HepG2 (cell line): ENCODE data around the gene BMPR1B. TPM values are rescaled to one million over a fixed set of nuclear protein-coding genes. Genes with fewer than 3 reads are reported as not detected.

Source experiments
- ATAC-seq: fragments of 200-7000 bp; cut with Tn5 transposase; 3 replicates; pipeline ENCODE4 v1.9.1; 2020; ENCODE audit warnings: mild to moderate bottlenecking, moderate library complexity
- BruUV-seq: library from RNA; stranded (reverse); fragments of 400-500 nt; replicated peaks from 2 replicates; lab custom pipeline; 2021; lab: Mats Ljungman, UMichigan
- CTCF ChIA-PET: fragments of 300-600 bp; formaldehyde crosslinking; extraction: SDS; loops from one replicate; lab custom pipeline; 2021; ENCODE audit warnings: low total read pairs, inconsistent platforms, low intra/inter-chr PET ratio; lab: Yijun Ruan, JAX
- POLR2A ChIA-PET: fragments of 350-600 bp; sonication (Branson Sonifier 250); formaldehyde crosslinking; loops from one replicate; lab custom pipeline; 2020; ENCODE audit warnings: antibody characterized with exemption, inconsistent platforms; lab: Yijun Ruan, JAX
- DNase-seq: peaks from one replicate; pipeline ENCODE4 v3.0.0-alpha.2; 2015; ENCODE audit warnings: low spot score
- FAIRE-seq: peaks from 3 replicates; lab custom pipeline; 2011; peaks lifted over from hg19 to GRCh38; lab: Jason Lieb, UNC
- H2AFZ ChIP-seq: one replicate; pipeline ENCODE4 v1.6.1; 2011; ENCODE audit warnings: low read length, inconsistent platforms
- H3K27ac ChIP-seq: fragments of 300-600 bp; 3 replicates; pipeline ENCODE4 v1.8.0; 2011; ENCODE audit warnings: mixed run types, mild to moderate bottlenecking, mixed read lengths, low read length, inconsistent platforms; ENCODE audit not compliant: insufficient read depth; ENCODE audit errors: extremely low read length
- H3K27me3 ChIP-seq, 2 experiments: fragments of 200-600 bp in 1 of 2; 2 replicates in 1 of 2; 3 replicates in 1 of 2; pipeline versions ENCODE4 v1.6.0 to v1.8.0; 2011; ENCODE audit warnings: low read length in 2 of 2, mild to moderate bottlenecking in 2 of 2, moderate library complexity in 2 of 2, inconsistent platforms in 1 of 2; ENCODE audit not compliant: insufficient read depth in 2 of 2, control insufficient read depth in 1 of 2
- H3K36me3 ChIP-seq, 2 experiments: fragments of 200-600 bp in 1 of 2; replicated peaks in 1 of 2; 2 replicates in 1 of 2; 3 replicates in 1 of 2; pipeline versions ENCODE4 v1.5.1 to v1.8.0; 2011; ENCODE audit warnings: low read length in 2 of 2, inconsistent platforms in 1 of 2; ENCODE audit not compliant: insufficient read depth in 2 of 2, control insufficient read depth in 1 of 2
- H3K4me1 ChIP-seq: 2 replicates; pipeline ENCODE4 v1.5.1; 2012; ENCODE audit warnings: low read length, inconsistent platforms; ENCODE audit not compliant: insufficient read depth
- H3K4me2 ChIP-seq: 2 replicates; pipeline ENCODE4 v1.6.0; 2011; ENCODE audit warnings: low read depth, low read length, inconsistent platforms
- H3K4me3 ChIP-seq, 3 experiments: fragments of 200-600 bp in 1 of 3; sonication (generic), shearing (Covaris generic) in 1 of 3; replicated peaks in 1 of 3; 2 replicates each; pipeline ENCODE4 v1.5.1; 2011 to 2016; ENCODE audit warnings: low read length in 3 of 3, inconsistent platforms in 2 of 3, low read depth in 2 of 3, mild to moderate bottlenecking in 2 of 3, control low read depth in 1 of 3, mixed read lengths in 1 of 3; ENCODE audit not compliant: insufficient read depth in 1 of 3
- H3K79me2 ChIP-seq: one replicate; pipeline ENCODE4 v1.6.1; 2011; ENCODE audit warnings: low read length, inconsistent platforms; ENCODE audit not compliant: insufficient read depth
- H3K9ac ChIP-seq: 2 replicates; pipeline ENCODE4 v1.6.0; 2011; ENCODE audit warnings: mild to moderate bottlenecking, low read depth, low read length, inconsistent platforms; ENCODE audit not compliant: insufficient read depth
- H3K9me3 ChIP-seq: 2 replicates; pipeline ENCODE4 v1.5.1; 2012; ENCODE audit warnings: mild to moderate bottlenecking, low read length
- H4K20me1 ChIP-seq: 2 replicates; pipeline ENCODE4 v1.6.0; 2011; ENCODE audit warnings: inconsistent platforms, mild to moderate bottlenecking, low read length, moderate library complexity; ENCODE audit not compliant: insufficient read depth
- AHR ChIP-seq: IDR thresholded peaks from 2 replicates; pipeline ENCODE4 v1.6.1; 2018; ENCODE audit warnings: missing genetic modification reagents, missing compliant biosample characterization
- CBX1 ChIP-seq: IDR thresholded peaks from one replicate; pipeline ENCODE4 v1.6.1; 2016; ENCODE audit warnings: antibody characterized with exemption, low read depth
- ETV6 ChIP-seq: sonication (generic); formaldehyde crosslinking; conservative IDR thresholded peaks from 2 replicates; pipeline ENCODE4 v1.4.0; 2020; ENCODE audit warnings: missing genetic modification reagents
- FLYWCH1 ChIP-seq: sonication (generic); formaldehyde crosslinking; IDR thresholded peaks from 2 replicates; pipeline ENCODE4 v1.8.1; 2023; ENCODE audit warnings: mild to moderate bottlenecking, missing genetic modification reagents
- MNT ChIP-seq: fragments of 450-650 bp; IDR thresholded peaks from 2 replicates; pipeline ENCODE4 v1.6.1; 2016
- NR2C2 ChIP-seq: sonication (generic); formaldehyde crosslinking; IDR thresholded peaks from 2 replicates; pipeline ENCODE4 v1.4.0; 2020; ENCODE audit warnings: missing genetic modification reagents, mild to moderate bottlenecking, moderate library complexity, borderline replicate concordance
- PTBP1 ChIP-seq: fragments of 200-400 bp; formaldehyde crosslinking; IDR thresholded peaks from 2 replicates; pipeline ENCODE4 v1.6.1; 2018; ENCODE audit warnings: low read length, low read depth; ENCODE audit not compliant: poor library complexity, severe bottlenecking
- SAP130 ChIP-seq: IDR thresholded peaks from 2 replicates; pipeline ENCODE4 v1.6.1; 2016; ENCODE audit warnings: low read depth
- SIX4 ChIP-seq: sonication (generic); formaldehyde crosslinking; IDR thresholded peaks from 2 replicates; pipeline ENCODE4 v1.4.0; 2020; ENCODE audit warnings: missing genetic modification reagents
- ZBTB8A ChIP-seq: sonication (generic); formaldehyde crosslinking; IDR thresholded peaks from 2 replicates; pipeline ENCODE4 v1.4.0; 2020; ENCODE audit warnings: mild to moderate bottlenecking, low read depth, missing genetic modification reagents, borderline replicate concordance
- ZNF619 ChIP-seq: sonication (generic); formaldehyde crosslinking; IDR thresholded peaks from 2 replicates; pipeline ENCODE4 v1.4.0; 2020; ENCODE audit warnings: mild to moderate bottlenecking, missing genetic modification reagents
- WGBS: methylation state at CpG from one replicate; pipeline ENCODE4 v1.1.6; 2017; ENCODE audit warnings: low lambda C conversion rate; 5-methylcytosine and 5-hydroxymethylcytosine counted together
- in situ Hi-C: cut with HindIII; loops from 2 replicates; pipeline ENCODE4 v1.10.0; 2017; ENCODE audit warnings: low pct_unique_long_range_greater_than_20kb; ENCODE audit not compliant: extremely low pct_ligation_motif_present
- intact Hi-C: fragments of 100-400 bp; cut with micrococcal nuclease; formaldehyde crosslinking; loops from one replicate; pipeline ENCODE4 v1.10.0; 2022; ENCODE audit not compliant: unreplicated experiment
- polyA plus RNA-seq, 8 experiments: library from polyadenylated mRNA; depleted of rRNA in 3 of 8; stranded (reverse) in 7 of 8; unstranded in 1 of 8; fragments of >200 nt; fragmentation: Illumina TruSeq in 4 of 8; extraction: Trizol in 4 of 8; gene quantifications; 2 replicates each; pipeline versions ENCODE4 v1.2.1 to v1.2.3, GENCODE V29; 2011 to 2016; ENCODE audit warnings: low read depth in 4 of 8, missing spikeins in 1 of 8, mixed read lengths in 1 of 8; ENCODE audit not compliant: insufficient read depth in 1 of 8
- total RNA-seq, 5 experiments: library from RNA; depleted of rRNA; stranded (reverse); fragments of >200 nt; fragmentation: Illumina TruSeq; extraction: Trizol; gene quantifications; 2 replicates each; pipeline ENCODE4 v1.2.3, GENCODE V29; 2016; ENCODE audit warnings: low read depth in 1 of 5
- TF ChIP-seq, protein P1 (sequence below): sonication (generic); formaldehyde crosslinking; IDR thresholded peaks from 2 replicates; pipeline ENCODE4 v1.4.0; 2020; ENCODE audit warnings: mild to moderate bottlenecking, missing genetic modification reagents

BMPR1B gene
- total and polyA plus RNA-seq, 2 of the 13 experiments (the other 11 are each of a cell fraction or from before 2014, with no cell fraction given) = 0.07 TPM; not detected in 1

GRCh38 chr4:95049551-95050233 lies 291.9 kb downstream of the BMPR1B start:
- ATAC-seq (no peak), DNase-seq (no peak), FAIRE-seq (no peak)
- Histone ChIP-seq H3K9ac (no peak overlapping the region), H2AFZ (no peak overlapping the region), H3K4me3 (no peak overlapping the region), H3K27me3 (no peaks in the 10 kb centered on the region), H3K9me3 (no peaks in the 10 kb centered on the region), H3K79me2 (no peaks in the 10 kb centered on the region), H3K4me1 (no peaks in the 10 kb centered on the region), H3K4me2 (no peak overlapping the region), H3K27ac (no peak overlapping the region), H4K20me1 (no peaks in the 10 kb centered on the region), H3K36me3 (no peaks in the 10 kb centered on the region)
- TF ChIP-seq PTBP1 = no peak
- no peak for TF ChIP-seq AHR (CRISPR knock-in tag)
- no peak for TF ChIP-seq FLYWCH1 (CRISPR knock-in tag)
- TF ChIP-seq ETV6 (CRISPR knock-in tag) = no peak
- TF ChIP-seq CBX1 = no peak
- TF ChIP-seq ZNF619 (CRISPR knock-in tag) = no peak
- TF ChIP-seq, protein P1, sequence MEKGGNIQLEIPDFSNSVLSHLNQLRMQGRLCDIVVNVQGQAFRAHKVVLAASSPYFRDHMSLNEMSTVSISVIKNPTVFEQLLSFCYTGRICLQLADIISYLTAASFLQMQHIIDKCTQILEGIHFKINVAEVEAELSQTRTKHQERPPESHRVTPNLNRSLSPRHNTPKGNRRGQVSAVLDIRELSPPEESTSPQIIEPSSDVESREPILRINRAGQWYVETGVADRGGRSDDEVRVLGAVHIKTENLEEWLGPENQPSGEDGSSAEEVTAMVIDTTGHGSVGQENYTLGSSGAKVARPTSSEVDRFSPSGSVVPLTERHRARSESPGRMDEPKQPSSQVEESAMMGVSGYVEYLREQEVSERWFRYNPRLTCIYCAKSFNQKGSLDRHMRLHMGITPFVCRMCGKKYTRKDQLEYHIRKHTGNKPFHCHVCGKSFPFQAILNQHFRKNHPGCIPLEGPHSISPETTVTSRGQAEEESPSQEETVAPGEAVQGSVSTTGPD (CRISPR knock-in tag) = no peak
- no peak for TF ChIP-seq ZBTB8A (CRISPR knock-in tag)
- no peak for TF ChIP-seq NR2C2 (CRISPR knock-in tag)
- no peak for TF ChIP-seq SIX4 (CRISPR knock-in tag)
- TF ChIP-seq MNT = no peak
- TF ChIP-seq SAP130 (CRISPR knock-in tag) = no peak
- CTCF ChIA-PET = no interaction called here
- POLR2A ChIA-PET = no interaction called here
- in situ Hi-C loops (no loop called here), intact Hi-C loops (no loop called here)
- WGBS = 2% methylated on average over 2 of the region's 2 CpGs
- no TSS peak for BruUV-seq
